Astrocyte of the hippocampus (primary cell): ENCODE data around the gene PAGR1.
"Not testable (repeated sequence)": the region's sequence is repeated elsewhere in the genome, so short reads cannot be mapped to it uniquely, and the experiment has no call there.

Experiments
- DNase-seq: peaks from one replicate; pipeline ENCODE4 v3.0.0; 2011; ENCODE audit warnings: low read depth, low spot score

PAGR1 gene

DNA sequence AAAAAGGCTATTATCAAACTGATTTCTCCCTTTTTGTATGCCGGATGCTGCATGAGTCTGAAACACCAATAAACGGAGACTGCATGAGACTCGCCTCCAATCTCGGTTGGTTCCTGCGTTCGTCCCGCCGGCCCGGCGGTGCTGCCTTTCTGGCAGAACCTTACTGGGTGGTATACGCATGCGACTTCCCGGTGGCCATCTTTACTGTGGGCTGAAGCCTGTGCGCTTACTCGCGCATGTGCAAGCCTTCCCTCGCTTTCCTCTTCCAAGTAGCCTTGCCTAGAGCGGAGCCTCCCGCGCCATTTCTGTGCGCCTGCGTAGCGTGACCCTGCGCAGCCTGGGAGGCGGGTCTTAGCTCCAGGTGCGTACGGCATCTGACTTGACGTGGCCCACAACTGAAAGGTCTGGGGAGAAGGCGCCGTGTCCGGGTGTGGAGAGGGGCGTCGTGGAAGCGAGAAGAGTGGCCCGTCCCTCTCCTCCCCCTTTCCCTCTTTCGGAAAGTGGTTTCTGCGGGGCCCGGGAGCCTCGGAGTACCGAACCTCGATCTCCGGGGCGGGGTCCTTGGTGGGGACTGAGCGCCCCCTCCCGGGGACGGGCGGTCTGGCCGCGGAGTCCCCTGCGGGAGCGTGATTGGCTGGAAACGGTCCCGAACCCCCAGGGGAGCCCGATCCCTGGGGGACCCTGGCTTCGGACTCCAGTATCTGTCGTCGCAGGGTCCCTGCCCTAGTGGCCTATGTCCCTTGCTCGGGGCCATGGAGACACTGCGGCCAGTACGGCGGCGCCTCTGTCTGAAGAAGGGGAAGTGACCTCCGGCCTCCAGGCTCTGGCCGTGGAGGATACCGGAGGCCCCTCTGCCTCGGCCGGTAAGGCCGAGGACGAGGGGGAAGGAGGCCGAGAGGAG is at the start of gene PAGR1:
TSS of gene PAGR1 (plus strand) at position 360 of the 901 bp plus-strand sequence. CDS start at position 734, 374 bp downstream.
- DNase-seq = peak; percentile 100

DNA sequence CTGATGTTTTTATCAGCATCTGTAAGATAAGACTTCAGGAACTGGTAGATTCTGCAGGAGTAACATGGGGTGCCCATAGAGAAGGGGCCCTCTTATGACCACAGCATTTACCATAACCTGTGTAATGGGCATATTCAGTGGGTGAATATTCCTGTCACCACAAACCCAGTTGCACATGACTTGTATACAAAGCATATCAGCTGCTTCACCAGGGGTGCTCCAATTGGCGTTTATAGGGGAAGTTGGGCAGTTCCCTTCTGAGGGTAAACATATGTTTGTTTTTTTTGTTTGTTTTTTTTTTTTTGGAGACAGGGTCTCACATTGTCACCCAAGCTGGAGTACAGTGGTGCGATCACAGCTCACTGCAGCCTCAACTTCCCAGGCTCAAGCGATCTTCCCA is 49.4 kb upstream of the PAGR1 start:
- DNase-seq = no peak

DNA sequence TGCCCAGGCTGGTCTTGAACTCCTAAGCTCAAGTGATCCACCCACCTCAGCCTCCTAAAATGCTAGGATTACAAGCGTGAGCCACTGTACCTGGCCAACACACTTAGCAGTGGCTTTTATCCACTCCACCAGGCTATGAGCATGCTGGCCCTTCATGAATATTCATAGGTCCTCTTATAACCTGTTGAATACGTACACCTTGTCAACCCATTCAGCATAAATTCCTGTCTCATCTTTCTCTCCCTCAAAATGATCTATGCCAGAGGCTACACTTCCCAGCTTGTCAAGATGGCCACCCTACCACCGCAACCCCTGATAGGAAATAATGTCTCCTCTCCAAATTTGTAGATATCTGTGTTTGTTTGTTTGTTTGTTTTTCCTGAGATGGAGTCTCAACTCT is 48.9 kb upstream of the PAGR1 start:
- DNase-seq = no peak

DNA sequence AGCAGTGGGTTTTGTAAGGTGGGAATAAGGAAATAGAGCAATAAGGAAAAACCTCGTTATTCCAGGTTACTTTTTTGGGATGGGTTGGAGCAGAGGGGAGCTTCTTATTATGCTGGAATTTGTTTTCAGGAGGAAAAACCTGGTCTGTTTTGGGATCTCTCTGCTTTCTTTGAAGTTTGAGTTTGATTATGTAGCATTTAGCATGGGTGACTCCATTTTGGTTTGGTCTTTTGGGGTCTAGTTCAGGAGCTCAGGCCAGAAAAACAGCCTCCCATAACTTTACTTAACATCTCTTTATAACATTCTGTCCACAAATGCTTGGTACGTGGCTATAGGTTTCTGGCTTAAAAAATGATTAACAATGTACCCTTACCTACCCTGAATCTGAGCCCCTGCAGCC is 46.4 kb upstream of the PAGR1 start:
- DNase-seq = no peak

DNA sequence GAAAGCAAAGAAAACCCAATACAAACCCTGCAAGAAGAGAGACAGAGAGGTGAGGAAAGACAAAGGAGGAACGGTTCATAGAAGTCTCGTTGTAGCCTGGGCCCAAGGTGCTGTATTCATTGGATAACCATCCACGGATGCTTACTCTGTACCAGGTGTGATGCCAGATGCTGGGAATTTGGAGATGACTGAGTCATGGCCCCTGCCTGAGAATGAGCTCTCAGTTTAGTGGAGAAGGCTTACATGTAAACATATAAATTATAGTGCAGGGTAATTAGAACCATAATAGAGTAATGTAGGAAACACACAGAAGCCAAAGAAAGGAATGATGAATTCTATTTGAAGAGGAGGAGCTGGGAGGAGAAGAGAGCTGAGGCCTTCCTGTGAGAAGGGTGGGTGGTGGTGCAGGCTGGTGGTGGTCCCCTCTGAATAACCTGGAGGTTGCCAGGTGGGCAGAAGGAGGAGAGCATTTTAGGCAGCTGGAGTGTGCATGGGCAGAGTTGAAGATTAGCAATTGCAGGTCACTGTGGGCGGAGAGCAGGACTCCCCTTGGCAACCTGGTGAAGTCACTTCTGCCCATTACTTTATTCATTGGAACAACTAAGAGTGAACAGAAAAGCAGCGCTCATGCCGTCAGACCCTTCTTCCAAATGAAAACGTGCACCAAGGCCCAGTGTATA is 45.6 kb upstream of the PAGR1 start:
- no peak for DNase-seq

DNA sequence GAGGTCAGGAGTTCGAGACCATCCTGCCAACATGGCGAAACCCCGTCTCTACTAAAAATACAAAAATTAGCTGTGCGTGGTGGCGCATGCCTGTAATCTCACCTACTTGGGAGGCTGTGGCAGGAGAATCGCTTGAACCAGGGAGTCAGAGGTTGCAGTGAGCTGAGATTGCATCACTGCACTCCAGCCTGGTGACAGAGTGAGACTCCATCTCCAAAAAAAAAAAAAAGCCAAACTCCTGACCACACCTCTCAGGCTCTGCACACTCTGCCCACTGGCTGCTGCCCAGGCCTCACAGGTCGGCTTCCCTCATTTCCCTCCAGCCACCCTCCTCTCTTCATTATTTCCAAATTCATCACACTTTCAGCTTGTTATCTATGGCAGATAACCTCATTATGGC is 43.6 kb upstream of the PAGR1 start:
- DNase-seq = not testable (repeated sequence)

DNA sequence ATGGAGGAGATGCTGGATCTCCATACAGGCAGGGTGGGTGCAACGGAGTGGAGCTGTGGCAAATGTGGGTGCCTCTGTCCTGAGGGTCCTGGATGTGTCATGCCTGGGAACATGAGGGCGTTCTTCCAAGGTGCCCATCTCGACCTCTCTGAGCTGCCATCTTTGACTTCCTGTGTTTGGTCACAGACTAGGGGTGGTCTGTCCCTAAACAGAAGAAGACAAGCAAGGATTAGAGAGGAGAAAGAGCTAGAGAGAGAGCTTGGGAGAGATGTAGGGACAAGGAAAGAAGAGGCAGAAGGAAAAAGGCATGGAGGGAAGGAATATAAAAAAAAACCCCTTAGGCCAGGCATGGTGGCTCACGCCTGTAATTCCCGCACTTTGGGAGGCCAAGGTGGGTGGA is 41.2 kb upstream of the PAGR1 start:
- DNase-seq = no peak

DNA sequence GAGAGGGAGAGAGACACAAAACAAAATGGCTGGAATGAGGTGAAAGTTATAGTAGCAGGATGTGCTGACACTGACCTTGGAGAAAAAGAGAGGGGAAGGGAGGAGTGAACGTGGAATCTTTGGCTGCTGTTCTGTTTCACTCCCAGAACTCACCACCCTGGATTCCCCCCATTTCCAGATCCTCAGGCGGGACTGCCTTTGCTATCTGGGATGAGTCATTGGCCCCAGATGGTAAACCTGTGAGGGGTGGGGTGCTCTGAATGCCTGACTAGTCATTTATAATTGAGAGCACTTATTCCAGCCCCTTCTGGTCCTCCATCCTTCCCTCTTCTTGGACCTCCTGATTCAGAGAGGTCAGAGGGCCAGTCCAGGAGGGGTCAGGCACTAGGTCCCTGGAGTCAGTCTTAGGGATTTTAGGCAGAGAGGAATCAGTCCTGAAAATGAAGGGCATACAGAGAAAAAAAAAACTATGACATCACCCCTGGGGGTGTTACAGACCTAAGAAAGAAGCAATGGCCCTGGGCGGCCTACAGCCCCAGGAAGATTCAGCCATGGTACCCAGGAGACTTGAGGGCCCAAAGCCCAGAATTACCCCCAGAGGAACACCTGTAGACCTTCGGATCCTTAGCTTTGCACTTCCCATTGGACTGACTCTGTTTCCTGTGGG is 40.1 kb upstream of the PAGR1 start:
- peak; percentile 13 for DNase-seq

DNA sequence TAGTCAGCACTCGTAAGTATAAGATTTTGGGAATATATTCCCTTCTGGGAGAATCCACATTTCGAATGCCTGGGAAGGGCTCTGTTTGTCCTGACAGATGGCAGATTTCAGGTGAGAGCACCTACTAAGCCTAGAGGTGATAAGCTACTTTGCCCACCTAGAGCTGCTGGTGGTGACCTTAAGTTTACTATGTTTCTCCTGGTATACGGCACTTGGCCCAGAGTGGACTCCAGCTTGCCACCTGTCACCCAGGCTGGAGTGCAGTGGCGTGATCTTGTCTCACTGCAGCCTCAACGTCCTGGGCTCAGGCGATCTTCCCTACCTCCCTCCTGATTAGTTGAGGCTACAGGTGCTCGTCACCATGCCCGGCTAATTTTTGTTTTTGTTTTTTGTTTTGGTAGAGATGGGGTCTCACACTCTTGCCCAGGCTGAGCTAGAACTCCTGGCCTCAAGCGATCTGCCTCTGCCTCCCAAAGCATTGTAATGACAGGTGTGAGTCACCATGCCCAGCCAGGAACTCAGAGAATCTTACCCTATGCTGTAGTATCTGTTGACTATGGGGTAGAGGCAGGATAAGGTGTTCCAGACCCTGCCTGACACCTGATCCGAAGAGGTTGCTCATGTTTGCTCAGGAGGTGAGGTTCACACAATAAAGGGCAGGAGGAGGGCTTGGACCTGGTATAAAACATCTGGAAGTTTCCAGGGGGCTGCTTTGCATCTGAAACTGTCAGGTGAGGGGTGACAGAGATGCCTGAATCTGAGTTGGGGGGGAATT is 38.2 kb upstream of the PAGR1 start, which contains the start of gene ZG16:
TSS of gene ZG16 (plus strand) at position 681 of the 775 bp plus-strand sequence. CDS start 1,011 bp downstream, outside the sequence.
- no peak for DNase-seq

DNA sequence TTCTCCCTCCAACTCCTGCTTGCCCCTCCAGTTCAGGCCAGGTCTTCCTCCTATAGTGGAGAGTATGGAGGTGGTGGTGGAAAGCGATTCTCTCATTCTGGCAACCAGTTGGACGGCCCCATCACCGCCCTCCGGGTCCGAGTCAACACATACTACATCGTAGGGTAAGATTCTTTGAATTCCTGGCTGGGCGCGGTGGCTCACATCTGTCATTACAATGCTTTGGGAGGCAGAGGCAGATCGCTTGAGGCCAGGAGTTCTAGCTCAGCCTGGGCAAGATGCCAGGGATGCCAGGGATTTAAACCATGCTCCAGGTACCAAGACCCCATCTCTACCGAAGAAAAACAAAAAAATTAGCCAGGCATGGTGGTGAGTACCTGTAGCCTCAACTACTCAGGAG is 36.5 kb upstream of the PAGR1 start:
- no peak for DNase-seq

DNA sequence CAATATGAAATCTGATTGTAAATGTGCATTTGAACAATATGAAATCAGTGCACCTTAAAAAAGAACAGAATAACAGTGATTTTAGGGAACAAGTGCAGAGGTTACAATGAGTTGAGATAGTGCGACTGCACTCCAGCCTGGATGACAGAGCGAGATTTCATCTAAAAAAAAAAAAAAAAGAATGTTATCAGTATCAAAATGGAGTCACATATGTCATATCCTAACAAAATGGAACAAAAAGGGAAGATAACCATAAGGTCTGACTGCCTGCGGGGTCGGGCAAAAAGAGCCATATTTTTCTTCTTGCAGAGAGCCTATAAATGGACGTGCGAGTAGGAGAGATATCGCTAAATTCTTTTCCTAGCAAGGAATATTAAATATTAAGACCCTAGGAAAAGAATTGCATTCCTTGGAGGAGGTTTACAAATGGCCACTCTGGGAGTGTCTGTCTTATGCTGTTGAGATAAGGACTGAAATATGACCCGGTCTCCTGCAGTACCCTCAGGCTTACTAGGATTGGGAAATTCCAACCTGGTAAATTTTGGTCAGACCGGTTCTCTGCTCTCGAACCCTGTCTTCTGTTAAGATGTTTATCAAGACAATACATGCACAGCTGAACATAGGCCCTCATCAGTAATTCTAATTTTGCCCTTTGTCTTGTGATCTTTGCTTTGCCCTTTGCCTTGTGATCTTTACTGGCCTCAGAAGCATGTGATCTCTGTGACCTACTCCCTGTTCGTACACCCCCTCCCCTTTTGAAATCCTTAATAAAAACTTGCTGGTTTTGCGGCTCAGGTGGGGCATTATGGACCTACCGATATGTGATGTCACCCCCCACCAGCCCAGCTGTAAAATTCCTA is 32.6 kb upstream of the PAGR1 start:
- not testable (repeated sequence) for DNase-seq

DNA sequence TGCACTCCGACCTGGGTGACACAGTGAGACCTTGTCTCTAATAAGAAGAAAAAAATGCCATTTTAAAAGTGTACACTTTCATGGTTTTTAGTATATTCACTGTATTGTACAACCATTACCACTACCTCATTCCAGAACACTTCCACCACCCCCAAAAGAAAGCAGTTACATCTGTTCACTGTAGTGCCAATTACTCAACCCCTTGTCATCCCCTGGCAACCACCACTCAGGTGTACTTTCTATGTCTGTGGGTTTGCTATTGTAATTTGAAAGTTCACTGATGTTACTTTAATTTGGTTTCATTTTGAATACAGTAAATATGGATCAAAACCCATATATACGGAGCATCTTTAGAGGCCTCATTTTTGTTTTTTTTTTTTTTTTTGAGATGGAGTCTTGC is 31.8 kb upstream of the PAGR1 start:
- no peak for DNase-seq

DNA sequence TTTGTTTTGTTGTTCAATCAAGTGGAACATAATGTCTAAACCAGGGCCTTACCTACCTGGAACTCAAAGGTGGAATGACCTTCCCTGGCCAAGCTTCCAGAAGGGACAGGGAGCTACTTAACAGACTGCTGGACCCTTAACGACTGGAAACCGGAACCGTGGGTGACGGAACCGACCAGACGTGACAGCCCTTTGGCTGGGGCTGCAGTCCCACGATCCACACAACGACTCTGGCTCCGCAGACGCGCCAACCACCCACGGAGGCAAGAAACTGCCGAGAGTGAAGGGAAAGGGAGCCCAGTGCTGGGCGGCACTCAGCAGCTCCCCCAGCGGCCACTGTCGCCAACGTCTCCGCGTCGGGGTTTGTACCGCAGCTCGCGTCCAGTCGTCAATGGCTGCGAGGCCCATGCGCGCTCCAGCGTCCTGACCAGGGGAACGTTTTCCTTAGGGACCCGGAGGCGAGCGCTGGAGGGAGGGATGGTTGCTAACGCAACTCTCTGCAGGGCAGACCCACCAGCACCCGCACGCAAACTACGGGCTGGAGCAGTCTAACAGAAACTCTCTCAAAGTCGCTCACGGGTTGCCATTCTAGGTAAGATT is 31.0 kb upstream of the PAGR1 start:
- peak; percentile 77 for DNase-seq

DNA sequence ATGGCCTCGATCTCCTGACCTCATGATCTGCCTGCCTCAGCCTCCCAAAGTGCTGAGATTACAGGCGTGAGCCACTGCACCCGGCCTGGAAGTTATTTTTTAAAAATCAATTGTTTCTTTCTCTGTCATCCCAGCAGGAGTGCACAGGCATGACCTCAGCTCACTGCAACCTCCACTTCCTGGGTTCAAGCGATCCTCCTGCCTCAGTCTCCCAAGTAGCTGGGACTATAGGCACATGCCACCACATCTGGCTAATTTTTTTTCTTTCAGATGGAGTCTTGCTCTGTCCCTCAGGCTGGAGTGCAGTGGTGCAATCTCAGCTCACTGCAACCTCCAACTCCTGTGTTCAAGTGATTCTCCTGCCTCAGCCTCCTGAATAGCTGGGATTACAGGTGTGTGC is 28.8 kb upstream of the PAGR1 start:
- DNase-seq = not testable (repeated sequence)

DNA sequence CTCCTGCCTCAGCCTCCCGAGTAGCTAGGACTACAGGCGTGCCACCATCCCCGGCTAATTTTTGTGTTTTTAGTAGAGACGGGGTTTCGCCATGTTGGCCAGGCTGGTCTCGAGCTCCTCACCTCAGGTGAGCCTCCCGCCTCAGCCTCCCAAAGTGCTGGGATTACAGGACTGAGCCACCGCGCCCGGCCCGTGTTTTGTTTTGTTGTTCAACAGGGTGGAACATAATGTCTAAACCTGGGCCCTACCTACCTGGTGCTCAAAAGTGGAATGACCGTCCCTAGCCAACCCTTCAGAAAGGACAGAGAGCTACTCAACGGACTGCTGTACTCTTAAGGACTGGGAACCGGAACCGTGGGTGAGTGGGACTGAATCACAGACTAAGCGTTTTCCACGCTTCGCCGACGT is 26.2 kb upstream of the PAGR1 start:
- no peak for DNase-seq

DNA sequence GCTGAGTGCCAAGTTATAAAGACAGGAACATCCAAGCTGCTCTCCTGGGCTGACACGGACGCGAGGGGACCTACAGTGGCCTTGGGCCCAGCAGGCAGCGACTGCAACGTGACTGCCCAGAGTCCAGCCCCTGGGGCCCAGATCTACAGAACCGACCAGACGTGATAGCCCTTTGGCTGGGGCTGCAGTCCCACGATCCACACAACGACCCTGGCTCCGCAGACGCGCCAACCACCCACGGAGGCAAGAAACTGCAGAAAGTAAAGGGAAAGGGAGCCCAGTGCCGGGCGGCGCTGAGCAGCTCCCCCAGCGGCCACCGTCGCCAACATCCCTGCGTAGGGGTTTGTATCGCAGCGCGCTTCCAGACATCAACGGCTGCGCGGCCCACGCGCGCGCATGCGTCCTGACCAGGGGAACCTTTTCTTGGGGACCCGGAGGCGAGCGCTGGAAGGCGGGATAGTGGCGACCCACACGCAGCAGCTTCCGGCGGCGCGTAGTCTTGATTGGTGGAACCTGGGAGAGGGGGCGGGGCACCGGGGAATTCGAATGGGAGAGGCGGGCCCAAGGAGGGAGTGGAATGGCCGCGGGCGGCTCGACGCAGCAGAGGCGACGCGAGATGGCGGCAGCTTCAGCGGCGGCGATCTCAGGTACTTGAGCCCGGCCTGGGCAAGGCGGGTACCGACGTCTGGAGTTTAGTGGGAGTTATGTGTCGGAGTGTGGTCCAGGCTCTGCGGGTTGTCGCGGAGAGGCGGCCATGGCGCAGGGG is 25.6 kb upstream of the PAGR1 start, which contains the start of gene KIF22:
TSS of gene KIF22 (plus strand) at position 569 of the 766 bp plus-strand sequence. CDS start at position 578, 9 bp downstream.
- DNase-seq = peak; percentile 100

DNA sequence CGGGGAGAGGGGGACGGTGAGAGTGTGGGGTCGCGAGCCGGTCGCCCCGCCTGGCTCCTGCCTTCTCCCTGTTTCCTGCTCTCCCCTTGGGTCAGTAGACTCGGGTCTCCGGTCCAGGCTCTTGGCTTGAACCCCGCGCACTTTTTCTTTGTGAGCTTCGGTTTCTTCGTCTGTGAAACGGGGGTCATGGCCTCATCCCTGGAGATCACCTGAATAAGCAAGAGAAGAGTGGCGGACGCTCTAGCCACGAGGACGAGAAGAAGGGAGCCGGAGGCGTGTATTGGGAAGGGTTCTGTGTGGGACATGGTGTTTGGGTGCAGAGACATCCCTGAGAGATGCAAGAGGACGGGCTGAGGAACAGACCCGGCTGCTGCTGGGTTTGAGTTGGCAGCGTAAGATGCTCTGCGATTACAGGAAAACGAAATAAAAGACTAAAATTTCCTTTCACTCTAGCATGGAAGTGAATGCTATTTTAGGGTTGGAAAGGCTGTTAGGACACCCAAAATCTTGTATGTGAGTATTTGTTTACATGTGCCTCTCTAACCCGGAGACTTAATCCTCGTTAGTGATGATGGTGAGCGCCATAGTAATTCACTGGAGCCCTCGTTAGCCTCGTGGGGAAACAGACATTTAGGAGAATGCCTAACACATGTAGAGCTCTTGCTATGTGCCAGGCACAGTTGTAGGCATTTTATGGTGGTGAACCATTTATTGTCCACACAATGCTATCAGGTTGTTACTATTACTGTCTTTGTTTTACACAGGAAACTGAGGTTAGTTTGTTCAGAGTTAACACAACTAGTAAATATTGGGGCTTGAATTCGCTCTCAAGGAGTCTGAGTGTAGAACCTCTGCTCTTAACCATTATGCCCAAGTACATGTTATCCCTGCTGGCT is 24.8 kb upstream of the PAGR1 start:
- peak; percentile 26 for DNase-seq
